ENCODE measurements around the gene FBF1. TPM values are rescaled to one million over a fixed set of nuclear protein-coding genes. Genes with fewer than 3 reads are reported as not detected.

FBF1 gene
- total and polyA plus RNA-seq, 2 of the 8 experiments (the other 6 are each of a cell fraction or from before 2014, with no cell fraction given) = 8.1 to 13.1 TPM

GRCh38 chr17:75875940-75876189 lies 65.0 kb downstream of the FBF1 start (continued):
- no peak for TF ChIP-seq CHD7 (IDR thresholded peaks at IDR 0.05; ENCODE audit: insufficient replicate concordance, low read length)
- TF ChIP-seq TCF12 (IDR thresholded peaks at IDR 0.05; ENCODE audit: low read depth, low read length) = no peak
- TF ChIP-seq SUZ12 (IDR thresholded peaks at IDR 0.05; ENCODE audit: low read length) = no peak
- no peak for TF ChIP-seq HDAC6 (IDR thresholded peaks at IDR 0.05; ENCODE audit: low read depth, low read length)
- no peak for TF ChIP-seq RNF2 (IDR thresholded peaks at IDR 0.05; ENCODE audit: borderline replicate concordance, low read depth, low read length, missing control alignments, poor library complexity, severe bottlenecking)
- no peak for TF ChIP-seq ASH2L (IDR thresholded peaks at IDR 0.05; ENCODE audit: low read length)
- no peak for TF ChIP-seq KDM1A (IDR thresholded peaks at IDR 0.05; ENCODE audit: borderline replicate concordance, low read length)
- TF ChIP-seq YY1 (IDR thresholded peaks at IDR 0.05; ENCODE audit: low read depth, low read length) = no peak
- TF ChIP-seq E2F6 (IDR thresholded peaks at IDR 0.05) = no peak
- TF ChIP-seq CHD1 (IDR thresholded peaks at IDR 0.05; ENCODE audit: low read depth, low read length) = no peak
